GM21528 (cell line): ENCODE data around the gene CNPY1.

Source experiments
- ATAC-seq: cut with Tn5 transposase; IDR thresholded peaks from one replicate; pipeline ENCODE4 v1.9.1; 2021; ENCODE audit warnings: mild to moderate bottlenecking, moderate library complexity; ENCODE audit not compliant: unreplicated experiment, low FRiP score

CNPY1 gene

GRCh38 chr7:155560196-155560885 is 14.0 kb upstream of the CNPY1 start:
- ATAC-seq: no peak

- ATAC-seq: no peak
Observed at GRCh38 chr7:155559519-155560108, 13.3 kb upstream of the CNPY1 start.

GRCh38 chr7:155558961-155559360 is 12.6 kb upstream of the CNPY1 start:
- no peak for ATAC-seq

GRCh38 chr7:155558351-155558750 is 12.0 kb upstream of the CNPY1 start:
- ATAC-seq: no peak

GRCh38 chr7:155557778-155558177 is 11.4 kb upstream of the CNPY1 start:
- no peak for ATAC-seq

DNA sequence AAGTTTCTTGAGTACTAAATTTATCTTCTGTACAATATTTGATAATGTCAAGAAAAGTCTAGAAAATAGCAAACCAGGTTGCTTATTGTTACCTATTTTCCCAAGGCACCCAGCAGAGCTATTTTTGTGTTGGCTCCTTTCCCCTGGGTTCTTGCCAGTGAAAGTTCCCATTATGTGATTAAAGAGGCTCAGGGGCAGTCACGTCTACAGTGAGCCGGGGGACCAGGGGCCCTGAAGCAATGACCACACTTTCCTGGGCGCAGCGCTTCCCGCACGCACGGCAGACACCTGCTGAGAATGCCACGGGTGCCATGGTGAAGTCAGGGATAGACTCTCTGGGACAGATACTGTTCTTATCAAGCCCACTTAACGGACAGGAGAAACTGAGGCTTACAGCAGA is 10.4 kb upstream of the CNPY1 start:
- ATAC-seq: no peak

DNA sequence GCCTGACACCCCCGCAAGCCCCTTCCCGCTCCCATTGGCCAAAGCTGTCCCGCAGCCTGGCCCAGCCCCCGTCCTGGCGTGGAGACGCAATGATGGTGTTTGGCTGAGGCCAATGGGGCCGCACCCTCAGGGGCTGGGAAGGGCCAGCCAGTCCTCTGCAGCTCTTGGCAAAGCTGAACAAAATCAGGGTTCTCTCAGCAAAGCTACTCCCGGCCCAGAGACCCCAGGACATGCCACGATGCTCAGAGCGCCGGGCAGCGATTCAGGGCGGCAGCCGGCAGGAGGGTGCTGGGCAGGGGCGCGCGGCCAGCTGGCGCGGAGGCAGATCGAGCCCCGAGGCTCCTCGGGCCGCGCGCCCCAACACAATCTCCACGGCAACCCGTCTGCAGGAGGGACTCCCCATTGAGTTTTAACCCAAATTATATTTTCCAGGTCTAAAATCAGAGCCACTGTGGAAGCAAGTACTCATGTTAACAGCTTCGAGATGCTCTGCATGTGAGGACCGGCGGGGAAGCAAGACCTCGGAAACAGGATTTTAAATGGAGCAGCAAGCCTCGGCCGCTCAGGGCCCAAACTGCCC is 8.8 kb upstream of the CNPY1 start:
- ATAC-seq: no peak

DNA sequence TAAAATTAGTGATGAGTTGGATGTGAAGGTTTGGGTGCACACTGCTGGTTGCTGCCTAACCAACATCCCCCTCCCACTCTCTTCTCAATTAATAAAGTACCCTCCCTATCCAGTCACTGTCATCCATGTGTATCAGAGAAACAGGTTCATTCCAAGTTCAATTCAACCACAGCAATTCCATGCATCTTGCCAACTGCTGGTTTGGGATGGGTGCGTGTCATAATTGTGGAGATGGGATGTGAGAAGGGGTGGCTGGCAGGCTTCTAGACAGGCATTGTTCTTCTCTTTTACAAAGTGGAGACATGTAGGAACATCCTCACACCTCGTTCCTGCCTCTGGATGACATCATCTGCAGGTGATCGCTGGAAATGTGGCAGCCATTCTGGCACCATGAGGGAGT is 7.5 kb upstream of the CNPY1 start:
- ATAC-seq: no peak

DNA sequence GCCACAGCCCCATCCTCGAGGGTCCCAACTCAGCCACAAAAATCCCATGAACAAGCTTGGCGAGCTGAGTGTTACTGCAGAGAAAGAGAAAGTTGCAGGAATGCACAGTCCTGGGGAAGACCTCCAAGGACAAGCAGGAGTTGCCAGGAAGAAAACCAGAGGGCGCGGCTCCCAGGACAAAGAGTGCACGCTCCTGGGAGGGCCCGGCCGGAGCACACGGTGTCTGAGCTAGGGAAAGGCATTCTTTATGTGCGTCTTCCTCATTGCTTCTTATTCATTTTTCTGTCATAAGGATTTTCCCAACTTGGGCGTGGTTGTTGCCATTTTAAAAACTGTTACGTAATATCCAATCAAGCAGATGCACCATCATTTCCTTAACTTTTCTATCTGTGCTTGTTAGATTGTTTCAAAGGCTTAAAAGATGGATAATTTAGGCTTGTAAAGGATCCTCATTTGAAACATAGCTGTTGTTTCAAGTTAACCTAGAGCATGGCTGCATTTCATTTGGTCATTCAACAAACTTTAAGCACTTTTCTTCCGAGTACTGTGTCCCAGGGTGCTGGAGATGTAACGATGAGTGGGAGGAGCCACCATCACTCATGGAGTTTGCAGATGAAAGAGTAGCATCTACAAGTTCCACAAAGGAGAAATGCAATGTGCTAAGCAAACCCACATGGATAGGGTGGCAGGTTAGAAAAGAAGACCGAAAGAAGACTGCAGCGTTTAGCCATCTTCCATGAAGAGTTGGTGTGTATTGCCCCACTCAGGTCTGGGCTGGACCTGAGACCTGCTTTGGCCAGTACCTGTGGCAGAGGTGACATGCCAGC is 5.6 kb upstream of the CNPY1 start:
- ATAC-seq: no peak

DNA sequence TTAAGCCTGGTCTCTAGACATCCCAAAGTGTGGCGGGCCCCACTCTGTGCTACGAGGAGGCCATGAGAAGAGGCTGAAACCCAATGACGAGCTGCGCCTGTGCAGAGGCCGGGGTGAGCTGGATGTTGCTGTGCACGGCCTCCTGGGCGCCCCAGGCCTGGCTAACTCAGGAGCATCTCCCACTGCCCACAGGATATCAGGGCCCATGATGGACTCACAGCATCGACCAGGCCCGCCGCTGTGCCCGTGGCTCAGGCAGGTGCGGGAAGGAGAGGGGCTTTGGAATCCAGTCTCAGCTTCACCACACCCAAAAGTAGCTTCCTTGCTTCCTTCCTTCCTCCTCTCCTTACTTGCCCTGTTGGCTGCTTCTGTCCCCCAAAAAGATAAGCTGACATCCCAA is 4.6 kb upstream of the CNPY1 start:
- no peak for ATAC-seq

GRCh38 chr7:155549226-155549625 is 2.9 kb upstream of the CNPY1 start:
- ATAC-seq: no peak

DNA sequence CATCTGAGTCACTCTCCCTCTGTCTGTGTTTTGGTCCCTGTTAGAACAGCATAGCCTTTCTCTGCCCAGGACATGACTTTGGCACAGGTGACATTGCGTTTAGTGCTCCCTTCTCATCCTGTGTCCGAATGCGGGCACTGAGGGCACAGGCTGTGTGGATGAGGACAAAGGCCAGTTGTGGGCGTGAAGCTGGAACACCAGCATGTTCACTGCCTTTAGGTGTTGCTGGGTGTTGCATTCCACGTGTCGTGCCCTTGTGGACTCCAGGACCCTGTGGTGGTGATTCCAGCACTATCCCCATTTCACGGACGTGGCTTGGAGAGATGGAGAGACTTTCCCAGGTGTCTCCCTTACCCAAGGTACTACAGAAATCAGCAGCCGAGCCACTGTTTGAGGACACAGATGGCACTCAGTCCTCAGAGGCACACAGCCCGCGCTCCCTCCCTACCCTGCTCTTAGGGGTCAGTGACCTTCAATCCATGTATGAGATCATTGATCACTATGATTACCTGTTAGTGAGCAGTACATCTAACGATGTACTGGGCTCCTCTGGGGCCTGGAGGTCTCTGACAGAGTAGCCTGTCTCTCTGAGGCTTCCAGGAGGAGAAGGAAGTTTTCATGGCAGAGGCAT is 917 bp upstream of the CNPY1 start:
- no peak for ATAC-seq

GRCh38 chr7:155545348-155545747 is 1.0 kb downstream of the CNPY1 start:
- ATAC-seq: no peak

DNA sequence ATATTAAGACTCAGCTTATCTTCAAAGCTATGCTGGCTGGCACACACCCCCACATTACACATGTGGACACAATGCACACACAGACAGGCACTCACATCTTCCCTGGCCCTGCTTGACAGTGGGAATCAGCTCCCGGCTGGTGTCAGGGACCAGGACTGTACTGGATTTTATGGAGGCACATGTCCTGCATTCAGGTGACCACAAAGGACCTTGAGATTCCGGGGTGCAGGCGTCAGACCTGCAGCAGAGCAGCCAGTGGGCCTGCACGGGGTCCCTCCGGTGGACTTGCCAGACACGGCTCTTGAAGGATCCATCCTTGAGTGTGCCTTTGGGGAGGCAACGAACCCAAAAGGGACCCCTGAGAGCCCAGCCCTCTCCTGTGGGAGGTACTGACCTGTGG is 1.9 kb downstream of the CNPY1 start:
- no peak for ATAC-seq

GRCh38 chr7:155543926-155544325 is 2.4 kb downstream of the CNPY1 start:
- ATAC-seq: no peak

DNA sequence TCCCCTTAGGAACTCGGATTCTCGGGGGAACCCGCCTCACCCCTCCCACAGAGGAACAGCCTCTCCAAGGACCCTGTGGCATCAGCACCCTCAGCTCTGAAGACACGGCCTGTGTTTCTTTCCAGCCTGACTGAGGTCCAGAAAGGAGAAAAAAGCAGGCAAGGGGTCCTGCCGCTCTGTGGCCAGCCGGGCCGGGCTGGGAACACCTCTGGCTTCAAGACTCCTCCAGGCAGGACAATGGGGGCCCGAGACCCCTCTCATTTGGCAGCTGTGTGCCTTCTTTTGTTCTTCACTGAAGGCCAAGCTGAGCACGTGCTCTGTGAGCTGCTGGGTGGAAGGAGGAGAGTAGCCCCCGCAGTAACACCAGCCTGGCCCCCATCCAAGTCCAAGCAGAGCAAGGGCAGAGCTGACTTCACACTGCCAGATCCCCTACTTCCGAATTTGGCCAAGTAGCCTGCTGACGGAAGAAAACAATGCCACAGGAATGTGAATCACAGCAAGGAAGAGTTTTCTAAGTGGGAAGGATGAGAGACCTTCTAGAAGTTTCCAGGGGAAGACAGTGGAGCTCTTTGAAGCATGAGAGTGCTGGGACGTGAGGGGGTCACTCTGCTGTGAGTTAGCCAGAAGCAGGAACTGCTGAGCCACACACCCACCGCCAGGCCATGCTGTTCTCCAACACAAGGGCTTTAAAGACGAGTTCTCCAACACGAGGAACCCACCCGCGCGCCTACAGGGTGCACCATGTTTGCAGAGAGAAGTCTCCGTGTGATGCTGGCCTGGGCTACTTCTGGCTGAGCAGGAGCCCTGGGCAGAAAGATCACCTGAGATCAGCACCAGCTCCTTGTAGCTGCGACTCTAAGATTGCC is 3.1 kb downstream of the CNPY1 start:
- ATAC-seq: no peak

- no peak for ATAC-seq
Observed at GRCh38 chr7:155541986-155542675, 4.2 kb downstream of the CNPY1 start.

- no peak for ATAC-seq
Observed at GRCh38 chr7:155540553-155540952, 5.8 kb downstream of the CNPY1 start.

GRCh38 chr7:155538293-155538692 is 8.1 kb downstream of the CNPY1 start:
- ATAC-seq: no peak
